ENCODE measurements around the gene GALNT12. TPM values are rescaled to one million over a fixed set of nuclear protein-coding genes. Genes with fewer than 3 reads are reported as not detected.

Gene GALNT12
- total RNA-seq, 1 donor from 2014 or later = 2.6 TPM

DNA sequence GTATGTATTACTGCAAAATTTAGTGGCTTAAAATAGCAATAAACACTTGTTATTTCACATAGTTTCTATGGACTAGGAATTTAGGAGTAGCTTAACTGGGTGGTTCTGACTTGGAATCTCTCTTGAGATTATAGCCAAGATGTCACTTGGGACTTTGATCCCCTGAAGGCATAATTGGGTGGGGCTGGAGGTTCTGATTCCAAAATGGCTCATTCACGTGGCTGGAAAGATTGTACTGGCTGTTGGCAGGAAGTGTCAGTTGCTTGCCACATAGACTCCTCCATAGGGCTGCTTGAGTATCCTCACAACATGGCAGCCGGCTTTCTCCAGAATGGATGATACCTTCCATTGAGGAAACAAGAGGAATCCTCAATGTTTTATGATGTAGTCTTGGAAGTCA is 11.3 kb downstream of the GALNT12 start:
- DNase-seq (ENCODE audit: low read depth) = no peak
- Histone ChIP-seq H3K36me3 (ENCODE audit: control insufficient read depth, insufficient read depth, low read length) (no peaks in the 10 kb centered on the region), H3K27me3 (ENCODE audit: control insufficient read depth, insufficient read depth, low read length) (no peaks in the 10 kb centered on the region), H3K4me3 (ENCODE audit: low read depth, low read length) (no peak overlapping the region)
- FAIRE-seq = no peak
- TF ChIP-seq, protein P1, sequence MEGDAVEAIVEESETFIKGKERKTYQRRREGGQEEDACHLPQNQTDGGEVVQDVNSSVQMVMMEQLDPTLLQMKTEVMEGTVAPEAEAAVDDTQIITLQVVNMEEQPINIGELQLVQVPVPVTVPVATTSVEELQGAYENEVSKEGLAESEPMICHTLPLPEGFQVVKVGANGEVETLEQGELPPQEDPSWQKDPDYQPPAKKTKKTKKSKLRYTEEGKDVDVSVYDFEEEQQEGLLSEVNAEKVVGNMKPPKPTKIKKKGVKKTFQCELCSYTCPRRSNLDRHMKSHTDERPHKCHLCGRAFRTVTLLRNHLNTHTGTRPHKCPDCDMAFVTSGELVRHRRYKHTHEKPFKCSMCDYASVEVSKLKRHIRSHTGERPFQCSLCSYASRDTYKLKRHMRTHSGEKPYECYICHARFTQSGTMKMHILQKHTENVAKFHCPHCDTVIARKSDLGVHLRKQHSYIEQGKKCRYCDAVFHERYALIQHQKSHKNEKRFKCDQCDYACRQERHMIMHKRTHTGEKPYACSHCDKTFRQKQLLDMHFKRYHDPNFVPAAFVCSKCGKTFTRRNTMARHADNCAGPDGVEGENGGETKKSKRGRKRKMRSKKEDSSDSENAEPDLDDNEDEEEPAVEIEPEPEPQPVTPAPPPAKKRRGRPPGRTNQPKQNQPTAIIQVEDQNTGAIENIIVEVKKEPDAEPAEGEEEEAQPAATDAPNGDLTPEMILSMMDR (IDR thresholded peaks at IDR 0.05; ENCODE audit: insufficient read depth, low read length, severe bottlenecking) = no peak

DNA sequence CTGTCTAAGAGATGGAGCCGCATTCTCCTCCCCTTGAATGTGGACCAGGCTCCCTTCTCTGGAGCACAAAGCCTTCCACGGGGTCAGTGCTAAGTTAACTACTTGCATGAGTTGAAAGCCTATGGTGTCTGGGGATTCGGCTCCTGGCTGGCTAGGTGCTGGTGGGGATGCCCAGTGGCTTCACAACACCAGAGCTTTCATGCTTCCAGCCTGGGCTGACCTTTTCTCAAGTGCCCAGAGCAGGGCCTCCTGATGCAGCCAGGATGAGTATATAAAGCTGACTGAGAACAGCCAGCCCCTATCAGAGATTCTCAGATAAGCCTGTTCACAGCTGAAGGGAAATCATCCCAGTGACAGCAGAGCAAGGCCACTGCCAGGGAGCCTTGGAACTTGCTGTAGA is 11.8 kb downstream of the GALNT12 start:
- Histone ChIP-seq H3K27me3 (ENCODE audit: control insufficient read depth, insufficient read depth, low read length) (no peaks in the 10 kb centered on the region), H3K4me3 (ENCODE audit: low read depth, low read length) (no peak overlapping the region), H3K36me3 (ENCODE audit: control insufficient read depth, insufficient read depth, low read length) (no peaks in the 10 kb centered on the region)
- FAIRE-seq (no peak), DNase-seq (ENCODE audit: low read depth) (no peak)
- TF ChIP-seq, protein P1 (IDR thresholded peaks at IDR 0.05; ENCODE audit: insufficient read depth, low read length, severe bottlenecking) = no peak

- TF ChIP-seq, protein P1 (IDR thresholded peaks at IDR 0.05; ENCODE audit: insufficient read depth, low read length, severe bottlenecking) = no peak
- DNase-seq (ENCODE audit: low read depth) (no peak), FAIRE-seq (no peak)
- no peaks in the 10 kb centered on the region for H3K27me3 ChIP-seq (ENCODE audit: control insufficient read depth, insufficient read depth, low read length)
- no peaks in the 10 kb centered on the region for H3K36me3 ChIP-seq (ENCODE audit: control insufficient read depth, insufficient read depth, low read length)
- no peak overlapping the region for H3K4me3 ChIP-seq (ENCODE audit: low read depth, low read length)
Measured at GRCh38 chr9:98821831-98822230, 14.4 kb downstream of the GALNT12 start.

DNA sequence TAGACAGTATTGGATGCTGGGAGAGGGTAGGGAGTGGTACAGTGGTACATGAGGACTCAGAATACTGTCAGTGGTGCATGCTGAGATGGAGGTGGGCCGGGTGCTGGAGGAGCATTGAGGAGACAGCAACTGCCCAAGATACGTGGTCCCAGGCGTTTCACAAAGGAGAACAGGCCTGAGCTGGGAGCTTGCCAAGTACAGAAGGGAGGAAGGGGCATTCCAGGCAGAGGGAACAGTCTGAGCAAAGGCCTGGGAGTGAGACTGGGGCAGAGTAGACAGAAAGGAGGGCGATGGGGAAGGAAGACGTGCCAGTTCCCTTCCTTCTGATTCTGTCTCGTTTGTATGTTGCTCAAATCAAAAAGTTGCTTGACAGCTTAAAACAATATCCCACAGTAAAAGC is 15.2 kb downstream of the GALNT12 start:
- FAIRE-seq (no peak), DNase-seq (ENCODE audit: low read depth) (no peak)
- TF ChIP-seq, protein P1 (IDR thresholded peaks at IDR 0.05; ENCODE audit: insufficient read depth, low read length, severe bottlenecking) = no peak
- Histone ChIP-seq H3K4me3 (ENCODE audit: low read depth, low read length) (no peak overlapping the region), H3K27me3 (ENCODE audit: control insufficient read depth, insufficient read depth, low read length) (no peaks in the 10 kb centered on the region), H3K36me3 (ENCODE audit: control insufficient read depth, insufficient read depth, low read length) (no peaks in the 10 kb centered on the region)

GRCh38 chr9:98823666-98824334 is 16.3 kb downstream of the GALNT12 start:
- H3K4me3 ChIP-seq (ENCODE audit: low read depth, low read length) = no peak overlapping the region
- TF ChIP-seq, protein P1 (IDR thresholded peaks at IDR 0.05; ENCODE audit: insufficient read depth, low read length, severe bottlenecking) = no peak
- peak; percentile 45 for DNase-seq (ENCODE audit: low read depth)
- H3K27me3 ChIP-seq (ENCODE audit: control insufficient read depth, insufficient read depth, low read length) = no peaks in the 10 kb centered on the region
- H3K36me3 ChIP-seq (ENCODE audit: control insufficient read depth, insufficient read depth, low read length) = no peaks in the 10 kb centered on the region
- peak; percentile 80 for FAIRE-seq

GRCh38 chr9:98825414-98825813 is 17.9 kb downstream of the GALNT12 start:
- no peak for FAIRE-seq

More at GRCh38 chr9:98825414-98825813, 17.9 kb downstream of the GALNT12 start:
- H3K27me3 ChIP-seq (ENCODE audit: control insufficient read depth, insufficient read depth, low read length) = no peaks in the 10 kb centered on the region
- no peak overlapping the region for H3K4me3 ChIP-seq (ENCODE audit: low read depth, low read length)
- TF ChIP-seq, protein P1 (IDR thresholded peaks at IDR 0.05; ENCODE audit: insufficient read depth, low read length, severe bottlenecking) = no peak
- DNase-seq (ENCODE audit: low read depth) = no peak
- H3K36me3 ChIP-seq (ENCODE audit: control insufficient read depth, insufficient read depth, low read length) = no peaks in the 10 kb centered on the region
